A549 (cell line): ENCODE measurements around the gene RAB20. TPM values are rescaled to one million over a fixed set of nuclear protein-coding genes. Genes with fewer than 3 reads are reported as not detected.

ENCODE experiments used
- ATAC-seq, 2 experiments: fragments of 200-7000 bp in 1 of 2; fragments of >200 bp in 1 of 2; cut with Nextera tagmentation in 1 of 2; cut with Tn5 transposase in 1 of 2; 3 replicates each; pipeline versions ENCODE4 v1.8.0 to v1.9.1; 2018 to 2020; ENCODE audit warnings: mild to moderate bottlenecking in 1 of 2, moderate library complexity in 1 of 2
- CTCF ChIA-PET: fragments of 300-600 bp; sonication (Branson Sonifier 250); formaldehyde crosslinking; extraction: SDS; loops from one replicate; lab custom pipeline; 2021; ENCODE audit warnings: antibody characterized with exemption, inconsistent platforms; lab: Yijun Ruan, JAX
- POLR2A ChIA-PET: fragments of 350-600 bp; formaldehyde crosslinking; extraction: SDS; loops from one replicate; lab custom pipeline; 2021; ENCODE audit warnings: antibody characterized with exemption, inconsistent platforms; lab: Yijun Ruan, JAX
- DNase-seq, 2 experiments: peaks; one replicate each; pipeline versions ENCODE4 v3.0.0 to v3.0.0-alpha.2; 2011 to 2016; ENCODE audit warnings: low read depth in 1 of 2, low spot score in 1 of 2
- FAIRE-seq: peaks from 2 replicates; lab custom pipeline; 2011; peaks lifted over from hg19 to GRCh38; lab: Jason Lieb, UNC
- H3K27ac ChIP-seq, 2 experiments: fragments of >200 bp; sonication (Bioruptor Twin); formaldehyde crosslinking; 3 replicates each; pipeline ENCODE4 v1.5.1; 2016 to 2017
- H3K4me1 ChIP-seq: fragments of >200 bp; sonication (Bioruptor Twin); formaldehyde crosslinking; 3 replicates; pipeline ENCODE4 v1.6.1; 2016
- H3K4me2 ChIP-seq: fragments of >200 bp; sonication (Bioruptor Twin); formaldehyde crosslinking; 3 replicates; pipeline ENCODE4 v1.6.1; 2016
- H3K4me3 ChIP-seq: fragments of >200 bp; sonication (Bioruptor Twin); formaldehyde crosslinking; 3 replicates; pipeline ENCODE4 v1.5.1; 2016
- H3K9me3 ChIP-seq: fragments of >200 bp; sonication (Bioruptor Twin); formaldehyde crosslinking; 3 replicates; pipeline ENCODE4 v1.6.1; 2016
- CBX8 ChIP-seq: fragments of 200-600 bp; sonication (generic); IDR thresholded peaks from 2 replicates; pipeline ENCODE4 v1.6.1; 2016
- CHD4 ChIP-seq: fragments of 200-600 bp; sonication (generic); IDR thresholded peaks from 2 replicates; pipeline ENCODE4 v1.6.1; 2016; ENCODE audit warnings: antibody characterized with exemption, mild to moderate bottlenecking, borderline replicate concordance
- FOSL2 ChIP-seq, 2 experiments: fragments of 450-650 bp in 1 of 2; fragments of >200 bp in 1 of 2; sonication (Bioruptor Twin) in 1 of 2; formaldehyde crosslinking; IDR thresholded peaks; 2 replicates each; pipeline versions ENCODE4 v1.5.0 to v1.6.1; 2016 to 2020; ENCODE audit warnings: mild to moderate bottlenecking in 1 of 2, moderate library complexity in 1 of 2
- FOXS1 ChIP-seq: fragments of 250-450 bp; sonication (Bioruptor Pico); IDR thresholded peaks from 2 replicates; pipeline ENCODE4 v1.5.0; 2020; ENCODE audit warnings: mild to moderate bottlenecking, moderate library complexity
- GATA3 ChIP-seq: IDR thresholded peaks from 2 replicates; pipeline ENCODE4 v1.6.1; 2012; ENCODE audit warnings: borderline replicate concordance
- HDAC2 ChIP-seq: fragments of 200-600 bp; sonication (generic); IDR thresholded peaks from 2 replicates; pipeline ENCODE4 v1.6.1; 2016
- HOXA7 ChIP-seq: fragments of 250-450 bp; sonication (Bioruptor Pico); IDR thresholded peaks from 2 replicates; pipeline ENCODE4 v1.5.0; 2020; ENCODE audit warnings: mild to moderate bottlenecking, moderate library complexity
- HOXB13 ChIP-seq: fragments of 250-450 bp; sonication (Bioruptor Pico); IDR thresholded peaks from 2 replicates; pipeline ENCODE4 v1.5.0; 2020; ENCODE audit warnings: low read depth, mild to moderate bottlenecking, moderate library complexity
- JUN ChIP-seq, 2 experiments: fragments of >200 bp; sonication (Bioruptor Twin); formaldehyde crosslinking; IDR thresholded peaks; 2 replicates in 1 of 2; 3 replicates in 1 of 2; pipeline ENCODE4 v1.6.1; 2016 to 2017
- JUNB ChIP-seq: fragments of >200 bp; sonication (Bioruptor Twin); formaldehyde crosslinking; IDR thresholded peaks from 2 replicates; pipeline ENCODE4 v1.6.1; 2016
- KDM1A ChIP-seq: fragments of 200-600 bp; sonication (generic); IDR thresholded peaks from 2 replicates; pipeline ENCODE4 v1.6.1; 2016; ENCODE audit warnings: low read depth, mild to moderate bottlenecking
- MYC ChIP-seq: IDR thresholded peaks from 2 replicates; pipeline ENCODE4 v1.6.1; 2012; ENCODE audit warnings: mild to moderate bottlenecking, inconsistent platforms, low read length, improper control_type of control experiment, borderline replicate concordance
- PHF8 ChIP-seq: fragments of 200-600 bp; sonication (generic); IDR thresholded peaks from 2 replicates; pipeline ENCODE4 v1.6.1; 2016; ENCODE audit warnings: low read depth, mild to moderate bottlenecking, antibody characterized with exemption, moderate library complexity, borderline replicate concordance
- POLR2AphosphoS2 ChIP-seq: conservative IDR thresholded peaks from 2 replicates; pipeline ENCODE4 v1.6.1; 2012; ENCODE audit warnings: low read length, improper control_type of control experiment, inconsistent platforms
- RAD21 ChIP-seq, 2 experiments: fragments of >200 bp in 1 of 2; sonication (Bioruptor Twin) in 1 of 2; formaldehyde crosslinking in 1 of 2; IDR thresholded peaks in 1 of 2; conservative IDR thresholded peaks in 1 of 2; 2 replicates in 1 of 2; 3 replicates in 1 of 2; pipeline ENCODE4 v1.6.1; 2012 to 2018; ENCODE audit warnings: inconsistent platforms in 1 of 2
- RCOR1 ChIP-seq: fragments of 150-350 bp; IDR thresholded peaks from 2 replicates; pipeline ENCODE4 v1.6.1; 2014; ENCODE audit warnings: antibody characterized with exemption, low read length, low read depth
- TFCP2L1 ChIP-seq: fragments of 250-450 bp; sonication (Bioruptor Pico); IDR thresholded peaks from 2 replicates; pipeline ENCODE4 v1.5.0; 2021; ENCODE audit warnings: mild to moderate bottlenecking
- ZNF302 ChIP-seq: fragments of 250-450 bp; sonication (Bioruptor Pico); IDR thresholded peaks from 2 replicates; pipeline ENCODE4 v1.9.0; 2021; ENCODE audit warnings: inconsistent platforms, mild to moderate bottlenecking, moderate library complexity
- ZSCAN20 ChIP-seq: fragments of 250-450 bp; sonication (Bioruptor Pico); IDR thresholded peaks from 2 replicates; pipeline ENCODE4 v1.8.0; 2022; ENCODE audit warnings: mild to moderate bottlenecking, moderate library complexity
- WGBS: methylation state at CpG from one replicate; pipeline ENCODE4 v1.1.6; 2017; ENCODE audit errors: missing lambda C conversion rate; 5-methylcytosine and 5-hydroxymethylcytosine counted together
- polyA plus RNA-seq, 4 experiments: library from polyadenylated mRNA; depleted of rRNA in 3 of 4; stranded (reverse); fragments of >200 nt; fragmentation: RNase III in 1 of 4; extraction: RNeasy Plus Mini Kit Qiagen cat#74134 plus additional on column Dnase treatment in 1 of 4; gene quantifications; 2 replicates in 3 of 4; 3 replicates in 1 of 4; pipeline ENCODE4 v1.2.3, GENCODE V29; 2011 to 2017
- TF ChIP-seq, protein P1 (sequence below): IDR thresholded peaks from 2 replicates; pipeline ENCODE4 v1.6.1; 2012; ENCODE audit warnings: low read depth, borderline replicate concordance
- TF ChIP-seq, protein P2 (sequence below): fragments of >200 bp; sonication (Bioruptor Twin); formaldehyde crosslinking; IDR thresholded peaks from 3 replicates; pipeline ENCODE4 v1.5.1; 2016
- TF ChIP-seq, protein P3 (sequence below): fragments of 150-350 bp; IDR thresholded peaks from 2 replicates; pipeline ENCODE4 v1.6.1; 2014; ENCODE audit warnings: low read depth, mild to moderate bottlenecking, low read length
- TF ChIP-seq, protein P4 (sequence below): IDR thresholded peaks from 2 replicates; pipeline ENCODE4 v1.6.1; 2012
- TF ChIP-seq, protein P5 (sequence below): fragments of >200 bp; sonication (Bioruptor Twin); formaldehyde crosslinking; IDR thresholded peaks from 2 replicates; pipeline ENCODE4 v1.6.1; 2016

Gene RAB20
- polyA plus RNA-seq, 2 of the 4 experiments (the other 2 are of a cell fraction), result 1.0 to 1.5 TPM

DNA sequence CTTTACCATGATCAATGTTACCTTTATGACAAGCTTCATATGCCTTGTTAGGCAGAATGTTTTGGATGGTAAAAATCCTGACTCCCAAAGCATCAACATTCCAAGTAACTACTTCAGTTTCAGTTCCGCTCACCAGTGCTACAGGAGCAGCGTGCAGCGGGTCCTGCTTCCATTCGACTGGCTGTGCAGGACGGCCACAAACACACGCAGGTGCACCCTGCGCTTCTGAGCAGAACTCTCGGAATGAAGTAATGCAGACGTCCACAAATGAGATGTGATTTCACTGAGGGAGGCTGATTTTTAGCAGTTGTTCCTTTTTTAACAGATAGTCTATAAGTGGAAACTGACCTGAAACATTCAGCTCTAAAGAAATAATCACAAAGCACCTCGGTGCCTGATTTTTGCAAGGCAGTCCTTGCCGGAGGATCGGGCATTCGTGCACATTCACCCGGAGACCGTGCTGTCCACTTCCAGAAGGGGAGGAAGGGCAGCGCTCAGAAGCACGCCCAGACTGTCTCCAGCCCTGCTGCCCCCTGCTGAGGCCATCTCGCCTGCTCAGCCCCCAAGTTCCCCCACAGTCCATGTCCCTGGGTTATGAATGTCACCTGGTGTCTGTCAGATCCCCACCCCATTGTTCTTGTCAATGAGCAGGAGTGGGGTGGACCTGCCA lies 85.8 kb downstream of the RAB20 start (continued):
- TF ChIP-seq, protein P1, sequence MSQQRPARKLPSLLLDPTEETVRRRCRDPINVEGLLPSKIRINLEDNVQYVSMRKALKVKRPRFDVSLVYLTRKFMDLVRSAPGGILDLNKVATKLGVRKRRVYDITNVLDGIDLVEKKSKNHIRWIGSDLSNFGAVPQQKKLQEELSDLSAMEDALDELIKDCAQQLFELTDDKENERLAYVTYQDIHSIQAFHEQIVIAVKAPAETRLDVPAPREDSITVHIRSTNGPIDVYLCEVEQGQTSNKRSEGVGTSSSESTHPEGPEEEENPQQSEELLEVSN, result no peak
- no peak for TF ChIP-seq CBX8
- TF ChIP-seq, protein P2, sequence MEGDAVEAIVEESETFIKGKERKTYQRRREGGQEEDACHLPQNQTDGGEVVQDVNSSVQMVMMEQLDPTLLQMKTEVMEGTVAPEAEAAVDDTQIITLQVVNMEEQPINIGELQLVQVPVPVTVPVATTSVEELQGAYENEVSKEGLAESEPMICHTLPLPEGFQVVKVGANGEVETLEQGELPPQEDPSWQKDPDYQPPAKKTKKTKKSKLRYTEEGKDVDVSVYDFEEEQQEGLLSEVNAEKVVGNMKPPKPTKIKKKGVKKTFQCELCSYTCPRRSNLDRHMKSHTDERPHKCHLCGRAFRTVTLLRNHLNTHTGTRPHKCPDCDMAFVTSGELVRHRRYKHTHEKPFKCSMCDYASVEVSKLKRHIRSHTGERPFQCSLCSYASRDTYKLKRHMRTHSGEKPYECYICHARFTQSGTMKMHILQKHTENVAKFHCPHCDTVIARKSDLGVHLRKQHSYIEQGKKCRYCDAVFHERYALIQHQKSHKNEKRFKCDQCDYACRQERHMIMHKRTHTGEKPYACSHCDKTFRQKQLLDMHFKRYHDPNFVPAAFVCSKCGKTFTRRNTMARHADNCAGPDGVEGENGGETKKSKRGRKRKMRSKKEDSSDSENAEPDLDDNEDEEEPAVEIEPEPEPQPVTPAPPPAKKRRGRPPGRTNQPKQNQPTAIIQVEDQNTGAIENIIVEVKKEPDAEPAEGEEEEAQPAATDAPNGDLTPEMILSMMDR, result no peak

DNA sequence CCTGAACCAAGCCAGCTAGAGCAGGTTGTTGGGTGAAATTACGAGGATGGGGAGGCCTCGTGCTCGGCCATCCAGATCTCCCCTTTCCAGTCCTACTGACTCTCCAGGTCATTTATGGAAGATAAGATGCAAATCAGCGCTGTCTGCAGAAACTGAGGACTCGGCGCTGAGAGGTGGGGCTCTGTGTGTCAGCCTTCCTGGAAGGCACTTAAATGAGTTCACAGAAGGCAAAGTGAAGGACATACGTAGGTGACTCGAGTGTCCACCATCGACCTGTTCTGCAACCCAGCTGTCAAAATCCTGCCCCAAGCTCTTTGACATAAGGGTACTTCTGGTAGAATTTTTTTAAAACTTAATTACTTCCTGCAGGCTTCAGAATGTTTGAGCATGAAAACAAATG lies 86.4 kb downstream of the RAB20 start:
- Histone ChIP-seq H3K9me3 (no peaks in the 10 kb centered on the region), H3K4me3 (no peak overlapping the region), H3K27ac (no peak overlapping the region), H3K4me2 (no peak overlapping the region), H3K4me1 (no peaks in the 10 kb centered on the region)
- ChIA-PET CTCF (interaction anchor here (0.8 to 0.9 kb wide), 2 partner anchors 16 to 124 kb away, joined by 3 to 4 read pairs; no protein-coding TSS in a partner anchor), POLR2A (no interaction called here)
- TF ChIP-seq KDM1A, result no peak
- TF ChIP-seq, protein P3, sequence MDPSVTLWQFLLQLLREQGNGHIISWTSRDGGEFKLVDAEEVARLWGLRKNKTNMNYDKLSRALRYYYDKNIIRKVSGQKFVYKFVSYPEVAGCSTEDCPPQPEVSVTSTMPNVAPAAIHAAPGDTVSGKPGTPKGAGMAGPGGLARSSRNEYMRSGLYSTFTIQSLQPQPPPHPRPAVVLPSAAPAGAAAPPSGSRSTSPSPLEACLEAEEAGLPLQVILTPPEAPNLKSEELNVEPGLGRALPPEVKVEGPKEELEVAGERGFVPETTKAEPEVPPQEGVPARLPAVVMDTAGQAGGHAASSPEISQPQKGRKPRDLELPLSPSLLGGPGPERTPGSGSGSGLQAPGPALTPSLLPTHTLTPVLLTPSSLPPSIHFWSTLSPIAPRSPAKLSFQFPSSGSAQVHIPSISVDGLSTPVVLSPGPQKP, result no peak
- TF ChIP-seq, protein P2, result no peak
- no peak for TF ChIP-seq PHF8
- no peak for TF ChIP-seq RCOR1
- no peak for TF ChIP-seq FOXS1 (CRISPR knock-in tag)
- no peak for TF ChIP-seq JUN (IDR thresholded peaks at IDR 0.05)
- no peak for TF ChIP-seq TFCP2L1 (CRISPR knock-in tag)
- ATAC-seq, result no peak
- DNase-seq, result no peak
- WGBS, result 91% methylated on average over 9 of the region's 9 CpGs
- no peak for FAIRE-seq

DNA sequence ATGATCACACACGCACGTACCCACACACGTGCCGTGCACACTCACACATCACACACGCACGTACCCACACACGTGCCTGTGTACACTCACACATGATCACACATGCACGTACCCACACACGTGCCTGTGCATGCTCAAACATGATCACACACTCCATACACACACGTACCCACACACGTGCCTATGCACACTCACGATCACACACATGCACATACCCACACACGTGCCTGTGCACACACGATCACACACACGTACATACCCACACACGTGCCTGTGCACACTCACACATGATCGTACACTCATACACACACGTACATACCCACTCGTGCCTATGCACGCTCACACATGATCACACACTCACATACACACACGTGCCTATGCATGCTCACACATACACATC lies 86.8 kb downstream of the RAB20 start:
- FAIRE-seq, result no peak
- ChIA-PET CTCF (interaction anchor here (0.8 to 0.9 kb wide), 2 partner anchors 16 to 125 kb away, joined by 3 to 4 read pairs; no protein-coding TSS in a partner anchor), POLR2A (no interaction called here)

More for the DNA sequence above, 86.8 kb downstream of the RAB20 start:
- DNase-seq, result no peak
- no peak overlapping the region for H3K4me2 ChIP-seq
- 83% methylated on average over 19 of the region's 21 CpGs for WGBS
- no peaks in the 10 kb centered on the region for H3K9me3 ChIP-seq
- H3K27ac ChIP-seq, result no peak overlapping the region
- no peak for TF ChIP-seq ZNF302
- no peak for TF ChIP-seq JUN (IDR thresholded peaks at IDR 0.05)
- TF ChIP-seq CHD4, result no peak
- TF ChIP-seq, protein P4, sequence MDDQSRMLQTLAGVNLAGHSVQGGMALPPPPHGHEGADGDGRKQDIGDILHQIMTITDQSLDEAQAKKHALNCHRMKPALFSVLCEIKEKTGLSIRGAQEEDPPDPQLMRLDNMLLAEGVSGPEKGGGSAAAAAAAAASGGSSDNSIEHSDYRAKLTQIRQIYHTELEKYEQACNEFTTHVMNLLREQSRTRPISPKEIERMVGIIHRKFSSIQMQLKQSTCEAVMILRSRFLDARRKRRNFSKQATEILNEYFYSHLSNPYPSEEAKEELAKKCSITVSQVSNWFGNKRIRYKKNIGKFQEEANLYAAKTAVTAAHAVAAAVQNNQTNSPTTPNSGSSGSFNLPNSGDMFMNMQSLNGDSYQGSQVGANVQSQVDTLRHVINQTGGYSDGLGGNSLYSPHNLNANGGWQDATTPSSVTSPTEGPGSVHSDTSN, result no peak
- TF ChIP-seq JUNB, result no peak
- TF ChIP-seq POLR2AphosphoS2, result no peak
- TF ChIP-seq FOSL2 (IDR thresholded peaks at IDR 0.05), result no peak
- TF ChIP-seq FOSL2 (CRISPR knock-in tag; IDR thresholded peaks at IDR 0.05), result no peak
- no peak for TF ChIP-seq HDAC2
- TF ChIP-seq HOXB13 (CRISPR knock-in tag), result no peak
- TF ChIP-seq GATA3, result no peak
- TF ChIP-seq RAD21 (conservative IDR thresholded peaks at IDR 0.05 in 1 of 2, IDR thresholded peaks at IDR 0.05 in 1 of 2), result no peak
- TF ChIP-seq MYC, result no peak
- no peak for TF ChIP-seq HOXA7 (CRISPR knock-in tag)
- TF ChIP-seq ZSCAN20 (CRISPR knock-in tag), result no peak
- no peak for TF ChIP-seq KDM1A
- TF ChIP-seq, protein P1, result no peak
- TF ChIP-seq, protein P5, sequence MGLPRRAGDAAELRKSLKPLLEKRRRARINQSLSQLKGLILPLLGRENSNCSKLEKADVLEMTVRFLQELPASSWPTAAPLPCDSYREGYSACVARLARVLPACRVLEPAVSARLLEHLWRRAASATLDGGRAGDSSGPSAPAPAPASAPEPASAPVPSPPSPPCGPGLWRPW, result no peak
- TF ChIP-seq, all 56 proteins: peak for 0
- no peaks in the 10 kb centered on the region for H3K4me1 ChIP-seq
- H3K4me3 ChIP-seq, result no peak overlapping the region
- no peak for ATAC-seq
